ENCODE data around the gene KCND2.

GRCh38 chr7:120519224-120519623 is 246.2 kb downstream of the KCND2 start:
- TF ChIP-seq CTCF (IDR thresholded peaks at IDR 0.05; ENCODE audit: low read depth, low read length): no peak
- TF ChIP-seq POLR2A (IDR thresholded peaks at IDR 0.05; ENCODE audit: extremely low read depth, insufficient read length): no peak
- no peak for TF ChIP-seq MAX (IDR thresholded peaks at IDR 0.05; ENCODE audit: low read depth, low read length)

Measured in NB4 (cell line).